ENCODE data around the gene ITGAV. TPM values are rescaled to one million over a fixed set of nuclear protein-coding genes. Genes with fewer than 3 reads are reported as not detected.

Gene ITGAV
- total and polyA plus RNA-seq, 2 donors (not counting 3 experiments of a cell fraction or from before 2014, with no cell fraction given) = 61.8 to 131 TPM

DNA sequence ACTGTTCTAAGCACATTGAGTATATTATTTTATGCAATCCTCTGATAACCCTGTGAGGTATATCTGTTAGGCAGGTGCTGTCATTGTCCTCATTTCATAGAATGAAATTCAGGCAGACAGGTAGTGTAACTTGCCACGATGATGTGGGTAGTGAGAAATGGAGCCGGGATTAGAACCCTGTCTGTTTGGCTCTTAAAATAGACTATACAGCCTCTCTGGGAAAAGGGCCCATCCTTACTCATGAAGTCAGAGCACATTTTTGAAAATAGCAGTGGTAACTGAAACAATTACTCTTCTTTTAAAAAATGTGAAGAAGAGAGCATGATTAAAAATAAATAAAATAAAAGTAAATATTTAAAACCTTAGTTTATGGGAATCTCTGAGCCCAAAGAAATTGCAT is 127.0 kb downstream of the ITGAV start:
- H3K36me3 ChIP-seq (ENCODE audit: control insufficient read depth in 2 of 2, extremely low read depth in 1 of 2, insufficient read depth in 2 of 2, low read length in 2 of 2) = no peaks in the 10 kb centered on the region
- H3K9me3 ChIP-seq (replicated peaks; ENCODE audit: control insufficient read depth, insufficient read depth, low read length) = no peaks in the 10 kb centered on the region
- no peak overlapping the region for H2AFZ ChIP-seq (ENCODE audit: low read depth, low read length)
- no peaks in the 10 kb centered on the region for H3K27me3 ChIP-seq (ENCODE audit: control insufficient read depth in 2 of 2, insufficient read depth in 2 of 2, low read length in 2 of 2)
- CTCF ChIA-PET = interaction anchor here (1.7 kb wide), 1 partner anchor 213 kb away, joined by 3 read pairs; no protein-coding TSS in a partner anchor
- no peaks in the 10 kb centered on the region for H4K20me1 ChIP-seq (replicated peaks; ENCODE audit: control insufficient read depth, extremely low read depth, insufficient read depth, low read length)
- no peak overlapping the region for H3K9ac ChIP-seq (replicated peaks; ENCODE audit: extremely low read depth, insufficient read depth, low read length)
- POLR2A ChIA-PET = no interaction called here
- BruUV-seq (replicated peaks) = no TSS peak
- FAIRE-seq (no peak), DNase-seq (ENCODE audit: low read depth, low spot score) (no peak)
- no peak overlapping the region for H3K4me3 ChIP-seq (replicated peaks in 1 of 3; ENCODE audit: insufficient read depth in 1 of 3, low read depth in 1 of 3, low read length in 3 of 3)
- H3K4me2 ChIP-seq (ENCODE audit: insufficient read depth, low read length) = no peak overlapping the region
- TF ChIP-seq FOS (IDR thresholded peaks at IDR 0.05; ENCODE audit: borderline replicate concordance, insufficient read depth, low read length) = no peak
- TF ChIP-seq, protein P1, sequence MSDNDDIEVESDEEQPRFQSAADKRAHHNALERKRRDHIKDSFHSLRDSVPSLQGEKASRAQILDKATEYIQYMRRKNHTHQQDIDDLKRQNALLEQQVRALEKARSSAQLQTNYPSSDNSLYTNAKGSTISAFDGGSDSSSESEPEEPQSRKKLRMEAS (IDR thresholded peaks at IDR 0.05; ENCODE audit: insufficient read depth, insufficient read length) = no peak
- TF ChIP-seq JUN (IDR thresholded peaks at IDR 0.05; ENCODE audit: borderline replicate concordance, insufficient read depth, insufficient read length, low read depth) = no peak
- no peak for TF ChIP-seq MYC (IDR thresholded peaks at IDR 0.05; ENCODE audit: low read depth, low read length)
- no peak for TF ChIP-seq GATA2 (IDR thresholded peaks at IDR 0.05; ENCODE audit: insufficient read depth, insufficient read length, low read depth, low read length)
- TF ChIP-seq EZH2 (IDR thresholded peaks at IDR 0.05; ENCODE audit: borderline replicate concordance, low read depth, low read length, severe bottlenecking) = no peak
- no peak for TF ChIP-seq POLR2A (IDR thresholded peaks at IDR 0.05; ENCODE audit: low read depth, low read length)
- TF ChIP-seq, protein P2, sequence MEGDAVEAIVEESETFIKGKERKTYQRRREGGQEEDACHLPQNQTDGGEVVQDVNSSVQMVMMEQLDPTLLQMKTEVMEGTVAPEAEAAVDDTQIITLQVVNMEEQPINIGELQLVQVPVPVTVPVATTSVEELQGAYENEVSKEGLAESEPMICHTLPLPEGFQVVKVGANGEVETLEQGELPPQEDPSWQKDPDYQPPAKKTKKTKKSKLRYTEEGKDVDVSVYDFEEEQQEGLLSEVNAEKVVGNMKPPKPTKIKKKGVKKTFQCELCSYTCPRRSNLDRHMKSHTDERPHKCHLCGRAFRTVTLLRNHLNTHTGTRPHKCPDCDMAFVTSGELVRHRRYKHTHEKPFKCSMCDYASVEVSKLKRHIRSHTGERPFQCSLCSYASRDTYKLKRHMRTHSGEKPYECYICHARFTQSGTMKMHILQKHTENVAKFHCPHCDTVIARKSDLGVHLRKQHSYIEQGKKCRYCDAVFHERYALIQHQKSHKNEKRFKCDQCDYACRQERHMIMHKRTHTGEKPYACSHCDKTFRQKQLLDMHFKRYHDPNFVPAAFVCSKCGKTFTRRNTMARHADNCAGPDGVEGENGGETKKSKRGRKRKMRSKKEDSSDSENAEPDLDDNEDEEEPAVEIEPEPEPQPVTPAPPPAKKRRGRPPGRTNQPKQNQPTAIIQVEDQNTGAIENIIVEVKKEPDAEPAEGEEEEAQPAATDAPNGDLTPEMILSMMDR (IDR thresholded peaks at IDR 0.05; ENCODE audit: extremely low read depth in 1 of 2, insufficient read depth in 1 of 2, low read depth in 1 of 2, low read length in 2 of 2) = no peak
- TF ChIP-seq POLR2AphosphoS5 (IDR thresholded peaks at IDR 0.05; ENCODE audit: insufficient read depth, low read depth, low read length) = no peak
- no peaks in the 10 kb centered on the region for H3K4me1 ChIP-seq (ENCODE audit: control insufficient read depth, extremely low read depth, insufficient read depth, low read length)
- intact Hi-C loops (cut with micrococcal nuclease) (no loop called here), dilution Hi-C loops (cut with MboI; ENCODE audit: extremely low pct_ligation_motif_present, low sequenced_read_pairs) (no loop called here)
- H3K9me1 ChIP-seq (replicated peaks; ENCODE audit: control insufficient read depth, extremely low read depth, insufficient read depth, low read length) = no peaks in the 10 kb centered on the region
- no peaks in the 10 kb centered on the region for H3K79me2 ChIP-seq (ENCODE audit: control insufficient read depth, insufficient read depth, low read length)
- no peak overlapping the region for H3K27ac ChIP-seq (ENCODE audit: insufficient read depth, low read depth, low read length)
